HUDEP-2 (cell line): ENCODE data around the gene CREB1.
"Not testable (repeated sequence)": the region's sequence is repeated elsewhere in the genome, so short reads cannot be mapped to it uniquely, and the experiment has no call there.

ENCODE experiments used
- DNase-seq, 76 experiments: peaks; one replicate each; lab custom pipeline; 2025; ENCODE audit not compliant: unreplicated experiment in 76 of 76; lab: John Stamatoyannopoulos, UW

CREB1 gene

GRCh38 chr2:207606399-207606798 lies 76.6 kb downstream of the CREB1 start:
- DNase-seq, result no peak

GRCh38 chr2:207606829-207607228 lies 77.1 kb downstream of the CREB1 start:
- no peak for DNase-seq

GRCh38 chr2:207612714-207613113 lies 83.0 kb downstream of the CREB1 start:
- no peak for DNase-seq

GRCh38 chr2:207614824-207615223 lies 85.1 kb downstream of the CREB1 start:
- DNase-seq, result no peak

- no peak for DNase-seq
Observed at GRCh38 chr2:207616185-207616584, 86.4 kb downstream of the CREB1 start.

- DNase-seq, result no peak
Observed at GRCh38 chr2:207617011-207617671, 87.4 kb downstream of the CREB1 start.

- no peak for DNase-seq
Observed at GRCh38 chr2:207619764-207620203, 90.0 kb downstream of the CREB1 start.

- no peak for DNase-seq
Observed at GRCh38 chr2:207621501-207622039, 91.8 kb downstream of the CREB1 start.

- peak in 65 of 76 experiments; percentile 1 to 86 (median 53) for DNase-seq
Observed at GRCh38 chr2:207624185-207625013, 94.6 kb downstream of the CREB1 start.

- peak; percentile 29 to 92 (median 84) for DNase-seq
Observed at GRCh38 chr2:207625014-207625907, 95.5 kb downstream of the CREB1 start, which contains the start of gene METTL21A. TSS of gene METTL21A (minus strand) at chr2:207625394. CDS start at chr2:207624375, 1,019 bp downstream.

GRCh38 chr2:207629553-207629952 lies 99.8 kb downstream of the CREB1 start:
- DNase-seq, result no peak

GRCh38 chr2:207630491-207630890 lies 100.7 kb downstream of the CREB1 start:
- no peak for DNase-seq

- peak in 1 of 76 experiments; percentile 4 for DNase-seq
Observed at GRCh38 chr2:207632575-207633493, 103.1 kb downstream of the CREB1 start.

GRCh38 chr2:207633686-207634085 lies 103.9 kb downstream of the CREB1 start:
- DNase-seq, result no peak

GRCh38 chr2:207635468-207636200 lies 105.9 kb downstream of the CREB1 start:
- DNase-seq, result no peak

GRCh38 chr2:207639288-207639687 lies 109.5 kb downstream of the CREB1 start:
- DNase-seq, result not testable (repeated sequence)

- no peak for DNase-seq
Observed at GRCh38 chr2:207640160-207640559, 110.4 kb downstream of the CREB1 start.

GRCh38 chr2:207640661-207641060 lies 110.9 kb downstream of the CREB1 start:
- DNase-seq, result no peak

- no peak for DNase-seq
Observed at GRCh38 chr2:207643892-207644291, 114.1 kb downstream of the CREB1 start.
